Inflammatory macrophage treated with lipopolysaccharide for 1 hour (primary cell): ENCODE data around the gene MMUT.
A peak's percentile ranks its signal among the peaks of the same experiment; 100 is the strongest.
"Not testable (repeated sequence)": the region's sequence is repeated elsewhere in the genome, so short reads cannot be mapped to it uniquely, and the experiment has no call there.

ENCODE experiments used
- DNase-seq, 2 donors: peaks; one replicate each; pipeline ENCODE4 v3.0.0-alpha.2; 2020 to 2022

Gene MMUT

DNA sequence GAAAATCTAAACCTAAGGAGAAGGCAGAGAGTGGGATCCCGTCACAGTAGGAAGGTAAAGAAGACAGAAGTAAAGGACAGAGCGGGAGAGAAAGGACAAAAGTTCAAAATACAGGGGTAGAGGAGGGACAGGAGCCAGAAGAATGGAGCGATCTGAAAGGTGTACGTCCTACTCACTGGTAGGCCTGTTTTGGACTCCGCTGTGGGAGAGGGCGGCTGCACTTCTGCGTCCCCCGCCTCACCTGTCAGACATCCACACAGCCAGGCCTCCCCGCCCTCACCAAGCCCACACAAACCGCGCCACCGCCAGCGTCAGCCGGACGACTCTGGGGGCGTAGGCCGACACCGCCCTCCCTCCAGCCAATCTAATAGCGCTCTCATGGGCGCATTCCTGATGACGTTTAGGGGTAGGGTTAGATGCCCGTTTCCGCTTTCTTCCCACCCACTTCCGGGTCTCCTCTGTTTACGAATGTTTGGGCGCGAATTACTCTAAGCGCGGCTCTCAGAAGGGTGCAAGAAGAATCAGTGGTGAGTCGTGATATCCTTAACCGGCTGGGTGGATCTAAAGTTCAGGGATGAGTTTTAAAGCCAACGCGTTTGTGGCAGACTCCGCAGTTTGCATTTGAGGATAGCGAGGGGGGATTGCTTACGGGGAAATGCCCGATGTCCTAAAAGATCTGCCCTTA, at the start of gene MMUT, which contains the start of gene CENPQ:
MMUT (minus strand) TSS at position 327 of the 685 bp plus-strand sequence. CDS start 3,787 bp downstream, outside the sequence.
CENPQ (plus strand) TSS at position 444 of the 685 bp plus-strand sequence. CDS start 6,807 bp downstream, outside the sequence.
- DNase-seq, result peak; percentile 94 to 97

DNA sequence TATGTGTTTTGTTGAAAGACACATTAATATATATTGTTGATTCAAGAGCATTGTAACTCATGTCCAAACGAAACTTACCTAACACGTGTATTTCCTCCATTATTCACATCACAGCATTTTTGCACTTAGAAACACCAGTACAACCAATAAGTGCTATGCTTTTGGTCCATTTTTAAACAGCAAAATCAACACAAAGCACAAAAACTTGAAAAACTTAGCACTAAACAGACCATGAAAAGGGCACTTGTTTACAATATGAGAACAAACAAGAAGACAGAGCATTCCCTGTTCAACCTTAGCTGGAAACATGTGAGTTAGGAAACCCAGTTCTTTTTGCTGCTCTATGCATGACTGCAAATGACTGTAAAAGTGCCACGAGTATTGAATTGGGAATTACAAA, 46.3 kb upstream of the MMUT start:
- DNase-seq, result no peak

DNA sequence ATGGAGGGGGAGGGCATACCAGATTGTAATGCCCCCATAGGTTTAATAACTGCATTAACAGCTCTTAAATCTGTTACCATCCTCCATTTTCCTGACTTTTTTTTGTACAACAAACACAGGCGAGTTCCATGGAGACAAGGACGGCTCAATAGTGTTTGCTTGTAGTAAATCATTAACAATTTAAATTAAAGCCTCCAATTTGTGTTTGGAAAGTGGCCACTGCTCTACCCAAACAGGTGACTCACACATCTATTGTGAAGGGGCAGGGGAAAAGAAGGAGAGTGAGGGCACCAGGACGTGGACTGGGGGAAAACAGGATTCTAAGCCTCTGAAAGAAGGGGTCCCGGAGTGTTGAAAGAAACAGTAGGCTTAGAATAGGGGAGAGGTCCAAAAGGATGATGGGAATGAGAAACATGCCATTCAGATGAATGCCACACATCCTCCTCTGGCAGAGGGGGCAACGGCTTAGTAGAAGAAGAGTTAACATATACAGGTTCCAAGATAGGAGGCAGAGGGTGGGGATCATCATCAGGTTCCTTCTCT, 43.6 kb upstream of the MMUT start:
- no peak for DNase-seq

DNA sequence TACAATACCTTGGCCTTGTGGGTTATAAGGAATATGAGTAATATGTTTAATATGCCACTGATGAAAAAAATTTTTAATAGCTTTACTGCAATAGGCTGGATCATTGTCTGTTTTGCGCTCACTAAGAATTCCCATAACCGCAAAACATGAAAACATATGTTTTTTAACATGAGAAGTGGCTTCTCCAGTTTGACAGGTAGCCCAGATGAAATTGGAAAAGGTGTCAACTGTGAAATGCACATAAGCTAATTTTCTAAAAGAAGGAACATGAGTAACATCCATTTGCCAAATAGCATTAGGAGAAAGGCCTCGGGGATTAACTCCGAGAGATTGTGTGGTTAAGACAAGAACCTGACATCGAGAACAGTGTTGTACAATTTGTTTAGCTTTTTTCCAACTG, 41.6 kb upstream of the MMUT start:
- DNase-seq, result no peak

DNA sequence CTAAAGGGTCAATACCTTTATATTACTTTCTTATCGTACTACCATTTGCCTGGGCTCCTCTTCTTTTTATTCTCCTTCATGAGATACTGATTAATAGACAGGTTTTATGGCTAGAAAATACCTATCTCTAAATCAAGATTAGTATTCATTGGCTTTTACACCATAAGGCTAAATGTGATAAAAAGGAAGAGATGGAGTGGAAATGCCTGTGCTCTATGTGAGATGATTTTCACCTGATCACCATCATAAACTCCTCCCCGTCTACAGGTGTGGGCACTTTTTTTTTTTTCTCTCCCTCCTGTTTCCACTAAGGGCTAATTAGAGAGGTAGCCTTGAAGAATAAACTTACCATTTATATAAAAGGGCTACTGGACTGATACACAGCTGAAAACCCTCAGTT, 36.6 kb upstream of the MMUT start, which contains the start of gene GLYATL3:
GLYATL3 (plus strand) TSS at position 301 of the 400 bp plus-strand sequence. CDS start 12,068 bp downstream, outside the sequence.
- DNase-seq, result no peak

DNA sequence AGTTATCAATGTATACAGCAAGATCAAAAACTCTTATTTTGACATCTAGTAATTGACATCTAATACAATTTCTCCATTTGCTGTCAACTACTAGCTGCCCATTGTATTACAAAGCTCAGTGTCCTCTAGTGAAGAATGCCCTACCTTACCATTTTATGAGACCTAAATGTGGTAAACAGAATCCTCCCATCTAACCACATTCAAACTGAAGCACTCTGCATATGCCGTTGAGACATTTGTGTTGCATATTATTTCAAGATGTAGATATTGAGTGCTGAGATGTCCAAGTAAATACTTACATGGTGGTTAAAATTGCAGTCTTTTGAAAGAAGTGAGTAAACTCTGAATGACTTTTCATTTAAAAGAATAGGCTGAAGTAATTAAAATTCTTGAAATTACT, 36.1 kb upstream of the MMUT start:
- no peak for DNase-seq

DNA sequence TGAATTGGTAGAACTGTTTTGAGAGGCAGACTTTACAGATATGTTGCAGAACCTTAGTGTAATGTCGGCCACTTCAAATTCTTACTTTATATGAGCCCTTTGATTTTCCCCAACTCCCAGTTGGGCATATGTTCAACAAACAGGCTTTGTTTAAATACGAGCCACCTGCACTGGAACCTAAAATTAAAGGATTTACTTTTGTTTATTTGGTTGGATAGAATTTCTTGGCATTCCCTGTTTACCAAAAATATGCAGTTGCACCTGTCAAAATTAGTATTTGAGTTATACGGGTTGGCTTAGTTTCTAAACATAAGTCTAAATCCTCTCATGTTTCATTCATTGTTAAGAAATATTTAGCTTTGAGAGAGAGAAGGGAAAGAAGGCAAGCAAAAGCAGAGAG, 34.3 kb upstream of the MMUT start:
- no peak for DNase-seq

DNA sequence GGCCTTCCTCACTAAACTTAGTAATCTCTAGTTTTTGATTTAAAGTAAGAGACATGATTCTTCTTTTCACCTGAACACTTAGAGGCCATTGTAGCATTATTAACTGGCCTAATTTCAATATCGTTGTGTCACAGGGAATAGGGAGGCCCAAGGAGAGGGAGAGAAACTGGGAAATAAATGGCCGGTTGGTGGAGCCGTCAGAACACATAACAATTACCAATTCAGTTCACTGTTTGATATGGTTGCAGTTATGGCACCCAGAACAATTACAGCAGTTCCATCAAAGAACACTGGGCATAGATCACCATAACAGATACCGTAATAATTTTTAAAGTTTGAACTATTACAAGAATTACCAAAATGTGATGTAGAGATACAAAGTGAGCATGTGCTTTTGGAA, 27.6 kb upstream of the MMUT start:
- no peak for DNase-seq

DNA sequence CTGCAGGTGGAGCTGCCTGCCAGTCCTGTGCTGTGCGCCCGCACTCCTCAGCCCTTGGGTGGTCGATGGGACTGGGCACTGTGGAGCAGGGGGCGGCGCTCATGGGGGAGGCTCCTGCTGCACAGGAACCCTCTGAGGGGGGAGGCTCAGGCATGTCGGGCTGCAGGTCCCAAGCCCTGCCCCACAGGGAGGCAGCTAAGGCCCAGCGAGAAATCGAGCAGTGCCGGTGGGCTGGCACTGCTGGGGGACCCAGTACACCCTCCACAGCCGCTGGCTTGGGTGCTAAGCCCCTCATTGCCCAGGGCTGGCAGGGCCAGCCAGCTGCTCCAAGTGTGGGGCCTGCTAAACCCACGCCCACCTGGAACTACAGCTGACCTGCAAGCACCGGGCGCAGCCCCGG, 20.3 kb upstream of the MMUT start:
- DNase-seq, result not testable (repeated sequence)

DNA sequence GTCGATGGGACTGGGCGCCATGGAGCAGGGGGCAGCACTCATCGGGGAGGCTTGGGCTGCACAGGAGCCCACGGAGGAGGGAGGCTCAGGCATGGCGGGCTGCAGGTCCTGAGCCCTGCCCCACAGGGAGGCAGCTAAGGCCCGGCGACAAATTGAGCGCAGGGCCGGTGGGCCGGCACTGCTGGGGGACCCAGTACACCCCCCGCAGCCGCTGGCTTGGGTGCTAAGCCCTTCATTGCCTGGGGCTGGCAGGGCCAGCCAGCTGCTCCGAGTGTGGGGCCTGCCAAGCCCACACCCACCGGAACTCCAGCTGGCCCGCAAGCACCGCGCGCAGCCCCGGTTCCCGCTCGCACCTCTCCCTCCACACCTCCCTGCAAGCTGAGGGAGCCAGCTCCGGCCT, 18.8 kb upstream of the MMUT start:
- not testable (repeated sequence) for DNase-seq

DNA sequence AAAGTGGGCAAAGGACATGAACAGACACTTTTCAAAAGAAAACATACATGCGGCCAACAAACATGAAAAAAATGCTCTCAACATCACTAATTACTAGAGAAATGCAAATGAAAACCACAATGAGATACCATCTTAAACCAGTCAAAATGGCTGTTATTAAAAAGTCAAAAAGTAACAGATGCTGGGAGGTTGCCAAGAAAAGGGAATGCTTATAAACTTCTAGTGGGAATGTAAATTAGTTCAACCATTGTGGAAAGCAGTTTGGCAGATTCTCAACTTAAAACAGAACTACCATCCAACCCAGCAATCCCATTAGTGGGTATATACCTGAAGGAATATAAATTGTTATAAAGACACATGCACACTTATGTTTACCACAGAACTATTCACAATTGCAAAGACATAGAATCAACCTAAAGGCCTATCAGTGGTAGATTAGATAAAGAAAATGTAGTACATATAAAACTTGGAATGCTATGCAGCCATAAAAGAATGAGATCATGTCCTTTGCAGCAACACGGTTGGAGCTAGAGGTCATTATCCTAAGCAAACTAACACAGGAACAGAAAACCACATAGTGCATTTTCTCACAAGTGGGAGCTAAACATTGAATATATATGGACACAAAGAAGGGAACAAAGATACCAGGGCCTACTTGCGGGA, 16.4 kb upstream of the MMUT start:
- DNase-seq, result no peak

DNA sequence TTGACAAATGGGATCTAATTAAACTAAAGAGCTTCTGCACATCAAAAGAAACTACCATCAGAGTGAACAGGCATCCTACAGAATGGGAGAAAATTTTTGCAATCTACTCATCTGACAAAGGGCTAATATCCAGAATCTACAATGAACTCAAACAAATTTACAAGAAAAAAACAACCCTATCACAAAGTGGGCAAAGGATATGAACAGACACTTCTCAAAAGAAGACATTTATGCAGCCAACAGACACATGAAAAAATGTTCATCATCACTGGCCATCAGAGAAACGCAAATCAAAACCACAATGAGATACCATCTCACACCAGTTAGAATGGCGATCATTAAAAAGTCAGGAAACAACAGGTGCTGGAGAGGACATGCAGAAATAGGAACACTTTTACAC, 13.5 kb upstream of the MMUT start:
- DNase-seq, result not testable (repeated sequence)

DNA sequence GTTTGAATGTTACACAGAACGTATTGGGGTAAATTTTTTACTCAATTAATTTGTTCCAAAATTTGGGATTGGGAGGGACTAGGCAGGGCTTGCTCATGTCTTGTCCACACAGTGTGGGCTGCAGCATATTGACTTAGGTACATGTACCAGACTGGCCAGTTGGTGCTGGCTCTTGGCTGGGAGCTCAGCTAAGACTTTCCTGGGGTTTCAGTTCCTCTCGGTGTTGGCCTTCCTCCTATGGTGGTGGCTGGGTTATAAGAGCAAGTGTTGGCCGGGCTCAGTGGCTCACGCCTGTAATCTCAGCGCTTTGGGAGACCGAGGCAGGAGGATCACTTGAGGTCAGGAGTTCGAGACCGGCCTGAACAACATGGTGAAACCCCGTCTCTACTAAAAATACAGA, 5.0 kb upstream of the MMUT start:
- no peak for DNase-seq

DNA sequence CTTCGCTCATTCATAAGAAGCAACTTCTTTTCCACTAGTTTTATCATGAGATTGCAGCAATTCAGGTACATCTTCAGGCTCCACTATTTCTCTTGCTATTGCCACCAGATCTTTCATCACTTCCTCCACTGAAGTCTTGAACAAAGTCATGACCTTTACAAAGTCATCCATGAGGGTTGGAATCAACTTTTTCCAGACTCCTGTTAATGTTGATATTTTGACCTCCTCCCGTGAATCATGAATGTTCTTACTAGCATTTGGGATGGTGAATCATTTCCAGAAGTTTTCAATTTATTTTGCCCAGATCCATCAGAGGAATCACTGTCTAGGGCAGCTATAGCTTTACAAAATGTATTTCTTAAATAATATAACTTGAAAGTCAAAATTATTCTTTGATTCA, 1.6 kb upstream of the MMUT start:
- no peak for DNase-seq

DNA sequence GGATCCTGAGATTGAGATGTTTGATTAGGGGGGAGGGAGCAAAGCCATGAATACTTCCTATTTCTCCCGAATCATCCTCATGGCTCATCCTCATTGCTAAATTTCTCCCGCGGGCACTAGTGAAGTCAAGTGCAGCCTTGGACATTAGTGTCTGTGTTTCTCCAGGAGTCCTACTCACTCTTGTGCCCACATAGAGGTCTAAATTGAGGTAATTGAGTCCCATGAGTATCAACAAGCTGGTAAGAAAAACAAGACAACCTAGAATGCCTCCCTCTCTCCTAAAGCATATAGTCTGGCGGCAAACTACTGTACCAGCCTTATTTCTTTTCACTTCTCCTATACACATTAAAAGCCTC, 537 bp upstream of the MMUT start:
- peak in 1 of 2 donors; percentile 9 for DNase-seq

DNA sequence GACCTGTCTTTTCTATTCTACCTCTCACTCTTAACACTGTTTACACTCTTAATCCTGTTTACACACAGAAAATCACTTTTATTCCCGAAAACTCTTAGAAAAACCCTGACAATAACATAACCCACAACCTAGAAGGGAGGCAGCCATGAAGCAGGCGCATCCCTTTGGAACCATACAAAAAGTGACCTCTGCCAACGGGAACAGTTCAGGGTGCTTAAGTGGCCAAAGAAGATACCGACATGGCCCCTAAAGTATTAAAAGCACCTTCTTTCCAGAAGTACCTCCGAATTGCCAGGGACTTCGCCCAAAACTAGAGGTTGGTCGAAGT, 490 bp downstream of the MMUT start:
- no peak for DNase-seq

DNA sequence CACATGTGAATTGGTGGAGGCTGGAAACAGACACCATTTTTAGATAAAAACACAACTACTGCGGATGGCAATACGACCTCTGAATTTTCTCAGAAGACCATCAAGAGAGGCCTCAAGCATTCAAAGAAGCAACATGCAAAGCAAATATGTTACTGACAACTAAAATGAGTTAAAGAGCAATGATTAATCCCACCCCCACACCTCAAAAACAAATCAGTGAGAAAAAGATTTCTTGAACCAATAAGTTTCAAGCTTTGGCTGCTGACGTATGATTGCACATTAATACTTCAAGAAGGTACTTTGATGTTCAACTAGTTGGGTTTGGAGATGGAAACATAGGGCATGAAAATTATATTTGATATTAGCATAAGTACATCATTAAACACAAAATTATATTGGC, 982 bp downstream of the MMUT start:
- DNase-seq, result peak in 1 of 2 donors; percentile 7

DNA sequence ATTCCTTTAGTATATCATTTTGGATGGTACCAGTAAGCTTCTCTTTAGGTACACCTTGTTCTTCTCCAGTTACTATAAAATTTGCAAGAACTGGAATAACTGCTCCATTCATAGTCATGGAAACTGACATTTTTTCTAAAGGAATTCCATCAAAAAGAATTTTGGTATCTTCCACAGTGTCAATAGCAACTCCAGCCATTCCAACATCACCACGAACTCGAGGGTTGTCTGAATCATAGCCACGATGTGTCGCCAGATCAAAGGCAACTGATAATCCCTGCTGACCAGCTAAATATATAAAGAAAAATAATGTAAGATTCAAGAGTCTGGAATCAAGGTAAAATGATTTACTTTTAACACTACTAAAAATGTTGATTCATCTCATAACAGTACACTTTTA, 5.3 kb downstream of the MMUT start:
- no peak for DNase-seq

DNA sequence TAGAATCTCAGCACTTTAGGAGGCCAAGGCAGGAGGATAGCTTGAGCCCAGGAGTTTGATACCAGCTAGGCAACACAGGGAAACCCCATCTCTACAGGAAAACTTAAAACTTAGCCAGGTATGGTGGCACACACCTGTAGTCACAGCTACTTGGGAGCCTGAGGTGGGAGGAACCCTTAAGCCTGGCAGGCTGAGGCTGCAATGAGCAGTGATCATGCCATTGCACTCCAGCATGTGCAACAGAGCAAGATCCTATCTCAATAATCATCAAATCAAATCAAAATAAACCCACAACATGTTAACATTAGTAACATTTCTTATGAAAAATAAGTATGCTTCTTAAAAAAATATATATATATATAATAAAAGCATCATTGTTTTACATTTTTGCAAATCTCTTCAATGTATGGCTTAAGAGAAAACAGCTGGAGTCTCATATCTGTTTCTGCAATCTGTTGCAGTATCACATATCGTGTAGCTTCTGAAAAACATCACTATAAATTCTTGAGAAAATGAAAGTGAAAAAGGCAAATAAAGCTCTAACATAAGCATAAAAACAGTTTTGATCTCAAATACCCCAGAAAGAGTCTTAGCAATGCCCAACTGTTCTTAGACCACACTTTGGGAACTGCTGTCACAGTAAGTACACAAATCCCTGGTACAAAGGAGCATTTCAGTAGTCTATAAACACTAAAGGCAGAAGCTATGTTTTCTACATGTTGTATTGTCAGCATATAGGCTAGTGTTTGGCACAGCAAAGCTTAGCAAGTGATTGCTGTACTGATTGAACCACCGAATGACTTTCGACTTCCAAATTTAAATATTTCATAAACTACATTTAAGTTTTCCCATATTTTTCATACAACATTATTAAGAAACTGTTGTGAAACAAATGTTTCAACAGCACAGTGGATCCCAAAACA, 8.0 kb downstream of the MMUT start:
- DNase-seq, result no peak

DNA sequence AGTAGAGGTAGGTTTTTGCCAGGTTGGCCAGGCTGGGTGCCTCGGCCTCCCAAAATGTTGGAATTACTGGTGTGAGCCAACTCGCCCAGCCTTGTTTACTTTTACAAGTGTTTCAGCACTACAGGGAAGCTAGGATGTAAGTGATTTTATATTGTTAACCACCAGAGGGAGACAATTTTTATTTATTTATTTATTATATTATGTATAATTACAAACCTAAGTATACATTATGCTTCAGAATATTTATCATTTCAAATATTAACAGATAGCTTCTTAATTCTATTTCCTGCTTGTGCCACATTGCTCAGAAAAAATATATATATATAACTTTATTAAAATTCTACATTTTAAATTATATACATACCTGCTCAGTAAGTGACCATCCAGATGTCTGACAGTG, 9.8 kb downstream of the MMUT start:
- peak in 1 of 2 donors; percentile 24 for DNase-seq

DNA sequence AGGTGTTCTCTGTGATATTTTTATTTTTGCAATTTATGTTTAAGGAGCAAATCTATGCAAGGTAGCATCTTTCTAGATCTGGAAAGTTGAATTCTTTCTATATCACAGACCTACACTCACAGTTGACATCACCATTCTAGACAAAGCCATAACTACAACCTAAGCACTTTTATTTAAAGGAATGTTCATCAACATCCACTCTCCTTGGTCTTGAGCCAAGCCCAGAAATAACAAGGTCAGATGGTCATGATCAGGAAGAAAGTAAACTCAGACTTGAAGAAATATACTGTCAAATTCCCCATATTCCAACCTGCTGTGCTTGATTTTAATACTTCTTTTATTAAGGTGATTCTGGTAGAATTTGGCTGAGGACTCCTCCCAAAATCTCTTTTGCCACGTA, 32.2 kb downstream of the MMUT start:
- DNase-seq, result no peak

DNA sequence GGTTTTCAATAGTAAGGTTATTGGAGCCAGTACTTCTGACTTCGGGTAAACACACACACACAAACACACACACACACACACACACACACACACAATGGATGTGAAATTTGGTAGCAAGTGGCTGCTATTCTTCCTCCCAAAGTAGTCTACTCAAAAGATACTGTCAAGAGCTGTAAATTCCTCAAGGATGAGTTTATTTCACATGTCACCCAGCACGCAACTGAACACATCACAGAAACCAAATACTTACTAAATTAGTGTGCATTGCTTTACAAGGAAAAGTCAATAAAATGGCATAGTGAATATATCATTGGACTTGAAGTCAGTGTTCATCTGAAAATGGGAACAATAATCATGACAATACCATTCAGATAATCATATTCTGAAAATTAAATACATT, 32.9 kb downstream of the MMUT start:
- no peak for DNase-seq

DNA sequence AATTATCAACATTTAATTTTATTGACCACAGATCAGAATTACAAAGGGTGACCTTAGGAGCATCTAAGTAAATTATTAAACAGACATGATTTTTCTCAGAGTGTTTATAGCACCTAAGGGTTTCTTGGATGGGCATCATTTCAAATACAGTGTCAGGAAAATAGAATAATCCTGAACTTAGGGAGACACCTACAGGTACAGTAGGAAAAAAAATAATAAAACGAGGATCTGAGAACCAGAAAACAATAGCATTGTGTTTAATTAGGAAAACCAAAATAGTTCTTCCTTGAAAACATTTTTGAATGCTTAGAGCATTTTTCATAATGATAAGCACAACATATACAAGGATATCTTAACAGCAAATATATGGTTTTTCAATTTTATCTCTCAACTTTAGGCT, 39.2 kb downstream of the MMUT start:
- no peak for DNase-seq
